IMR-90 (cell line): ENCODE data around the gene ZFP42.

Experiments
- BHLHE40 ChIP-seq: fragments of 150-350 bp; IDR thresholded peaks from 2 replicates; pipeline ENCODE4 v1.6.1; 2016; ENCODE audit warnings: mild to moderate bottlenecking, low read depth, low read length
- CEBPB ChIP-seq: IDR thresholded peaks from 2 replicates; pipeline ENCODE4 v1.6.1; 2012; ENCODE audit warnings: low read depth, low read length, improper control_type of control experiment
- CHD1 ChIP-seq: IDR thresholded peaks from 2 replicates; pipeline ENCODE4 v1.6.1; 2012; ENCODE audit warnings: low read depth, low read length, improper control_type of control experiment
- CTCF ChIP-seq: conservative IDR thresholded peaks from 2 replicates; pipeline ENCODE4 v1.5.1; 2012; ENCODE audit warnings: mild to moderate bottlenecking, low read depth, low read length, improper control_type of control experiment
- FOS ChIP-seq: fragments of 150-350 bp; IDR thresholded peaks from 2 replicates; pipeline ENCODE4 v1.6.1; 2016; ENCODE audit warnings: low read depth, low read length
- MAFK ChIP-seq: IDR thresholded peaks from 2 replicates; pipeline ENCODE4 v1.6.1; 2012; ENCODE audit warnings: low read depth, low read length, improper control_type of control experiment
- MAZ ChIP-seq: IDR thresholded peaks from 2 replicates; pipeline ENCODE4 v1.6.1; 2012; ENCODE audit warnings: low read depth, mild to moderate bottlenecking, low read length, improper control_type of control experiment, moderate library complexity, borderline replicate concordance
- NFE2L2 ChIP-seq: fragments of 150-350 bp; IDR thresholded peaks from 2 replicates; pipeline ENCODE4 v1.6.1; 2016; ENCODE audit warnings: low read depth, mild to moderate bottlenecking, low read length
- POLR2A ChIP-seq: IDR thresholded peaks from 2 replicates; pipeline ENCODE4 v1.6.1; 2012; ENCODE audit warnings: mild to moderate bottlenecking, low read depth, low read length
- RAD21 ChIP-seq: IDR thresholded peaks from 2 replicates; pipeline ENCODE4 v1.6.1; 2012; ENCODE audit warnings: low read length, improper control_type of control experiment
- RCOR1 ChIP-seq: IDR thresholded peaks from 2 replicates; pipeline ENCODE4 v1.6.1; 2012; ENCODE audit warnings: mild to moderate bottlenecking, low read length, improper control_type of control experiment; ENCODE audit not compliant: insufficient replicate concordance
- RFX5 ChIP-seq: IDR thresholded peaks from 2 replicates; pipeline ENCODE4 v1.8.0; 2012; ENCODE audit warnings: low read depth, mild to moderate bottlenecking, low read length, moderate library complexity
- SMC3 ChIP-seq: fragments of 150-350 bp; IDR thresholded peaks from 2 replicates; pipeline ENCODE4 v1.6.1; 2016; ENCODE audit warnings: low read depth, mild to moderate bottlenecking, antibody characterized with exemption, low read length, moderate library complexity
- USF2 ChIP-seq: fragments of 150-350 bp; IDR thresholded peaks from 2 replicates; pipeline ENCODE4 v1.6.1; 2017; ENCODE audit warnings: mild to moderate bottlenecking, antibody characterized with exemption, low read length, low read depth

GRCh38 chr4:188005561-188005960 lies 10.0 kb downstream of the ZFP42 start:
- TF ChIP-seq RCOR1 (no peak), CTCF (no peak), POLR2A (no peak), CEBPB (no peak), MAZ (no peak), FOS (no peak), RFX5 (no peak), MAFK (no peak), USF2 (no peak), SMC3 (no peak), RAD21 (no peak), CHD1 (no peak), BHLHE40 (no peak), NFE2L2 (no peak)
